T-helper 2 cell (primary cell): Measurements from ENCODE around the gene FBL.
A peak's percentile ranks its signal among the peaks of the same experiment; 100 is the strongest.
"Not testable (repeated sequence)": the region's sequence is repeated elsewhere in the genome, so short reads cannot be mapped to it uniquely, and the experiment has no call there.

ENCODE experiments used
- DNase-seq, 5 experiments: peaks; one replicate each; pipeline versions ENCODE4 v3.0.0 to v3.0.0-alpha.2; 2012 to 2022

FBL gene

GRCh38 chr19:39824143-39825092 is 21.8 kb downstream of the FBL start:
- peak; percentile 65 to 95 (median 81) for DNase-seq

DNA sequence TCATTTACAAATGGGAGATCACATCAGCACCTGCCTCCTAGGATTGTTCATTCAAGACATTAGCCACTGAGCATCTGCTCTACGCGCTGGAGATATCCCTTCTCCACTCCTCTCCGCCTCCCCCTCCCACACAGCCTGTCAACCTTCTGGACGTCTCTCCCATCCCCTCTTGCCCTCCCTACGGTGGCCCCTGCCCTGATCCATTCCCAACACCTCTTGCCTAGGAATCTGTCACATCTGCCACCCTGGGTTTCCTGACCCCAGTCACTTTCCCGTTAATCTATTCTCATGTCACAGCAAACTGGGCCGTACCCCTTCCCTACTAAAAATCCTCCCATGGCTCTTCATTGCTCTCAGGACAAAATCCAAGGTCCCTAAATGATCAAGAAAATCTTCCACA is 22.5 kb downstream of the FBL start:
- DNase-seq, result no peak

DNA sequence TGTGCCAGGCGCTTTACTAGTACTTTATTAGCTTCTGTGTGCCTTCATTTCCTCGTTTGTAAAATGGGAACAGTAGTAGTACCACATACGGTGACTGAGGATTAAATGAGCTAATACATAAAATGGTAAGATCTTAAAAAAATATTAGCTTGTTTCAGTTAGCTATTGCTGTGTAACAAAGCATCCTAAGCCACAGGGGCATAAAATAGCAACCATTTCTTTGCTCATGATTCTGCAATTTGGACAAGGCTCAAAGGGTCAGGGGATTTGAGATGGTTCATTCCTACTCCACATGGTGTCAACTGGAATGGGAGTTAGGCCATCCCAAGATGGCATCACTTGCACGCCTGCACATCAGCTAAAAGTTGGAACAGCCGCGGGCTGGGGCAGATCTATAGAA is 25.5 kb downstream of the FBL start:
- no peak for DNase-seq

- no peak for DNase-seq
Observed at GRCh38 chr19:39819786-39820185, 26.4 kb downstream of the FBL start.

DNA sequence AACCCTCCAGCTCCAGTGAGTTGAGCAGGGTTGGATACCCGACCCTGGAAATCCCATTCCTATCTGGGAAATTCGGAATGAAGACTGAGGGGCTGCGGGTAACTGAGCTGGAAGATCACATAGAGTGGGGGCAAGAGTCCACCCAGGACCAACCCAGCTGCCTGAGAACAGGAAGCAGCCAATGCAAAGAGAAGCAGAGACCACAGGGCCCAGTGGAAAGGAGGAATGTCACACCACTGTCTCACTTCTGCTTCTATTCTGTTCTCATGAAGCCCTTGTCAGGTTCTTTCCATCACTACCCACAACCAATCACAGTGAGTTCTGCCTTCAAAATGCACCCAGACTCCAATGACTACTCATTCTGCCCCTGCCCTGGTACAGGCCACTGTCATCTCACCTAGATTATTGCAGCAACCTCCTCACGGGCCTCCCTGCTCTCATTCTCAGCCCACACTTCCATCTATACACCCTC is 27.5 kb downstream of the FBL start:
- DNase-seq, result no peak

- DNase-seq, result no peak
Observed at GRCh38 chr19:39817888-39818561, 28.2 kb downstream of the FBL start.

- DNase-seq, result no peak
Observed at GRCh38 chr19:39816287-39817048, 29.7 kb downstream of the FBL start.

- DNase-seq, result no peak
Observed at GRCh38 chr19:39814595-39814994, 31.6 kb downstream of the FBL start.

DNA sequence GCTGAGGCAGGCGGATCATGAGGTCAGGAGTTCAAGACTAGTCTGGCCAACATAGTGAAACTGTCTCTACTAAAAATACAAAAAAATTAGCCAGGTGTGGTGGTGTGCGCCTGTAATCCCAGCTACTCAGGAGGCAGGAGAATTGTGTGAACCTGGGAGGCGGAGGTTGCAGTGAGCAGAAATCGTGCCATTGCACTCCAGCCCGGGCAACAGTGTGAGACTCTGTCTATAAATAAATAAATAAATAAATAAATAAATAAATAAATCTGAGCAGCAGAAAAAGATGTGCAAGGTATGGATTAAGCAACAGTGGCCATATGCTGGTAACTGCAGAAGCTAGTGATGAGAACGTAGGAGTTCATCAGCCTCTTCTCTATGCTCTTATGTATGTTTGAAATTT is 32.1 kb downstream of the FBL start:
- DNase-seq, result not testable (repeated sequence)

DNA sequence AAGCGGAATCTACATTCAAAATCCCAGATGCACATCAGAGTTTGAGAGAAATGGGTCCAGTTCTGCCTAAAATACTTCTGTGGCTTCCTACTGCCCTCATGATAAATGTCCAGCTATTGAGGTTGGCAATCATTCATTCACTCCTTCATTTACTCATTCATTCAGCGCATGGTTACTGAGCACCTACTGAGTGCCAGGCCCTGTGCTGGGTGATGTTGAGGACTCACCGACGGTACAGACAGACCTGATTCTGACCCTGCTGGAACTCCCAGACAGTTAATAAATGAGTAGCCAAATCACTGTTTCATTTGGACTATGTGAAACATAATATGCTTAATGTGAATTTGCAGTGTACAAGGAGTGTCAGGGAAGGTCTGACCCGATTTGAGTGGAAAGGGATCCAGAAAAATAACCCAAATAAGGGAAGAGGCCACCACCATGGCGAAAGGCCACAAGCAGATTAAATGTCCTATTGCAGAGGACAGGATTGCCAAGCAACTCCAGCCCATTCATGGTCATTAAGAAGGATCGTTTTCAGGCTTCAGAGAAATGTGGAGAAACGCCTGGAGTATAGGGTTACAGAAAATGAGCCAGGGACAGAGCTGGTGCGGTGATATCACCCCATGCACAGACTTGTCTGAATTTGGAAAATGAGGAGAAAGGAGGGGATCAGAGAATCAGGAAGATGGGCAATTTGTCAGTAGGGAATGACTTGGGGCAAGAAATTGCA is 32.8 kb downstream of the FBL start:
- DNase-seq, result no peak

GRCh38 chr19:39811064-39811463 is 35.1 kb downstream of the FBL start:
- no peak for DNase-seq

DNA sequence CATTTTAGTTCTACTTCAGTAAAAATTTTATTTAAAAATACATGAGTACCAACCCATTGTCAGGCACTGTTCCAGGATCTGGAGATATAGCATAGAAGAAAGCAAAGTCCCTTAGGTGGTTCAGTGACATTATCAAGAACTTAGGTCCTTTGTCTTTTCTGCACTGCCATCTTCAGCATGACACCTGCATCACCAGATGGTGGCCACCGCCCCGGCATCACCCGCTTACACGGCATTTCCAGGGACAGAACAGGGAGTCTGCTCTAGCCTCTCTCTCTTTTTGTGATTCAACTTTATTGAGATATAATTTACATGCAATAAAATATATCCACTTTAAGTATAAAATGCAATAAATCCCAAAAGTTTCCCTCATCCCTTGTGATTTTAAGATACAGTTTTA is 35.8 kb downstream of the FBL start:
- no peak for DNase-seq

- no peak for DNase-seq
Observed at GRCh38 chr19:39809368-39809767, 36.8 kb downstream of the FBL start.

DNA sequence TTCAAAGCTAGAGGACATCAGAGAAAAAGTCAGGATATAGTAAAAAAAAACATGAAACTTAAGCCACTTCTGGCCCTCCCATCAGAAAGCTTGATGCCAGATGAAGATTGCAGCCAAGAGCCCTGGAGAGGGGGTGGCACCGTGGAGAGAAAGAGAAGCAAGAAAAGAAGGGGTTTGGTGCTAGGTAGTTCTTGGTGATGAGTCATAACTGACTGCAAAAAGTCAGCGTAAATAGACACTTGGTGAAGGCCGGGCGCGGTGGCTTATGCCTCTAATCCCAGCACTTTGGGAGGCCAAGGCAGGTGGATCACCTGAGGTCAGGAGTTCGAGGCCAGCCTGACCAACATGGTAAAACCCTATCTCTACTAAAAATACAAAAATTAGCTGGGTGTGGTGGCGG is 37.5 kb downstream of the FBL start:
- peak in 1 of 5 experiments; percentile 19 for DNase-seq

DNA sequence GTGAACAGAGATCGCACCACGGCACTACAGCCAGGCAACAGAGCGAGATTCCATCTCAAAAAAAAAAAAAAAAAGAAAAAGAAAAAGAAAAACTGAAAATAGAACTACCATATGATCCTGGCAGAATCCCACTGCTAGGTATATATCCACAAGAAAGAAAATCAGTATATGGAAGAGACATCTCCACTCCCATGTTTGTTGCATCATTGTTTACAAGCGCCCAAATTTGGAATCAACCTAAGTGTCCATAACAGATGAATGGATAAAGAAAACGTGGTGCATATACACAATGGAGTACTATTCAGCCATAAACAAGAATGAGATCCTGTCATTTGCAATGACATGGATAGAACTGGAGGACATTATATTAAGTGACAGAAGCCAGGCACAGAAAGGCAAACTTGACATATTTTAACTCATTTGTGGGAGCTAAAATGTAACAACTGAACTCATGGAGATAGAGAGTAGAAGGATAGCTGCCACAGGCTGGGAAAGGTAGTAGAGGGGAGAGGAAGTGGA is 38.3 kb downstream of the FBL start:
- no peak for DNase-seq

- no peak for DNase-seq
Observed at GRCh38 chr19:39805104-39805503, 41.1 kb downstream of the FBL start.

DNA sequence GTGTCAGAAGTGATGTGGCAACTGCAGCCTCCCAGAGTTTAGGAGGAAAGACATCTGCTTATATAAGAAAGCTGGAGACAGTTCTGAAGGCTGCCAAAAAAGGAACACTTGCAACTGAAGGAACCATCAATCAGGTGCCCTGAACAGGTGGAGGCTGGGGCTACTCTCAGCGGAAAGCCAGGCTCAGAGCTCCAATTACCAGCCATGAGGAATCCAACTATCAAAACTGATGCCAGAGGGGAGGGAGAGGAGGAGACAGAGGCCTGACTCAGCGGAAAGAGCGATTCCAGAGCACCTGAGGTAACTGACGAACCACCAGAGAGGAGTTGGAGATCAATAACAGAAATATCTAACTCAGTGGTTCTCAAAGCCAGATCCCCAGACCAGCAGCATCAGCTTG is 43.2 kb downstream of the FBL start:
- no peak for DNase-seq

- DNase-seq, result no peak
Observed at GRCh38 chr19:39797083-39797482, 49.1 kb downstream of the FBL start.

DNA sequence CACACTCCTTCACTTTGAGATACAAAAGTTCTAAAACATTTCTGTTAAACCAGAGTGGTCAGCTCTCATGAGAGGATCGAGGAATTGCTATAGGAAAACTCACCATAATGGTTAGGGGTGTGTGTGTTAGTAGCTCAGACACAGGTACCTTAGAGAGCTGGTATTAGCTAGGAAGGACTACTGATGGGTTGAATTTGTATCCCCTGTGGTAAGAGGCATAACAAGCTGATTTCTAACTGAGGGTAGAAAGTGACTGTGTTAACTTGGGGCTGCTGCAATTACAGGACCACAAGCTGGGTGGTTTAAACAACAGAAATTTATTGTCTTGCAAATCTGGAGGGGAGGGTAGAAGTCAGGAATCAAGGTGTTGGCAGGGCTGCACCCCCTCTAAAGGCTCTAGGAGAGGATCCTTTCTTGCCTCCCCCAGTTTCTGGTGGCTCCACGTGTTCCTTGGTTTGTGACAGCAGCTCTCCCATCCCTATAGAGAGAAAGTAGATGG is 50.1 kb downstream of the FBL start:
- no peak for DNase-seq

DNA sequence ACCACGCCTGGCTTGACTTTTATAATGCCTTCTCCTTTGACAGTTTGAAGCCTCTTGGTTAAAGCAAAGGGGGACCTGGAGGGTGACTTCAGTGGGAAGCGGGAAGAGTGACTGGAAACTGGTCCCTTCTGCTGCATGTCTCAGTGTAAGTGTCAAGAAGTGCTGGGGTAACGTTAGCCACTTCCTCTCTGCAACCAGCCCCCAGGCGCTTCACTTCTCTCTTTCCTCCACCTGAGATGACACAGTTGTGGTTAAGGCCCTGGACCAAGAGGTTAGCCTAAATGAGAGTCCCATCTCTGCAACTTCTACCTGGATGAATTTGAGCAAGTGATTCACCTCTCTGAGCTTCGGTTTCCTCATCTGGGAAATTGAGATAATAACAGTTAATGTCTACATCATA is 51.2 kb downstream of the FBL start:
- DNase-seq, result peak in 1 of 5 experiments; percentile 46

DNA sequence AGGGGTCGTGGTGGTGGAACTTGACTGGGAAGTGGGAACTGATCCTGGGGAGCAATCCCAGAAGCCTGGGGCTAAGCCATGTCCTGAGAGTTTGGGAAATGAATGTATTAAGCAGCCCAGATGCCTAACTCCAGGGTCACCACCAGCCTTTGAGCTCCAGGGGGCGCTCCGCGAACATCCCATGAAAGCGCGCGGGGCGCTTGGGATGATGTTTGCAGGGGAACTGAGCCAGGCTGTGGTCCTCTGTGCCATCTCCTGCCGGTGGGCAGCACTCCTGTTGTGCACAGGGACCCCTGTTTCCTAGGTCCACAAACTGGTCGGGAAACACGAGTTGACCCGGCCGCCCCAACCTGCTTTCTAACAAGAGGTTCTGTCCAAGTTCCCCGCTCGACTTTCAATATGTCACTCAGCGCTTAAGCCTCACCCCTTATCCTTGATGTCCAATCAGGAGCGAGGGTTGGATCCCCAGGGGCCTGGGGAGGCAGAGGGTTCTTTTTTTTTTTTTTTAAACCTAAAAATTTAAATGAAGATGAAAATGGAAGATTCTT is 53.1 kb downstream of the FBL start:
- DNase-seq, result peak; percentile 50 to 82 (median 59)

DNA sequence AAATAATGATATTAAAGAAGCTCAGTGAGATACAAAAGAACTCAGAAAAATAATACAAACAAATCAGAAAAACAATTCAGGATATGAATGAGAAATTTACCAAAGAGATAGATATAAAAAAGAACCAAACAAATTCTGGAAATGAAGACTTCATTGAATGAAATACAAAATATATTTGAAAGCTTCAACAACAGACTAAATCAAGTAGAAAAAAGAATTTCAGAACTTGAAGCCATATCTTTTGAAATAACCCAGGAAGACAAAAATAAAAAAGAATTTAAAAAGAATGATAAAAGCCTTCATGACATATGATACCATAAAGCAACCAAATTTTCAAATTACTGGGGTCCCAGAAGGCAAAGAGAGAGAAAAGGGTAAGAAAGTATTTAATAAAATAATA is 57.9 kb downstream of the FBL start:
- DNase-seq, result no peak
